Lower lobe of right lung (tissue), 2 donors: ENCODE results near the gene SUCO. TPM values are rescaled to one million over a fixed set of nuclear protein-coding genes. Genes with fewer than 3 reads are reported as not detected.

Source experiments
- ATAC-seq, 2 donors: fragments of 200-7000 bp; cut with Tn5 transposase; one replicate each; pipeline ENCODE4 v1.9.1; 2020 to 2022; ENCODE audit warnings: mild to moderate bottlenecking in 2 of 2, moderate library complexity in 2 of 2
- DNase-seq: peaks from one replicate; pipeline ENCODE4 v3.0.0-alpha.2; 2020
- H3K27ac ChIP-seq: fragments of 200-600 bp; one replicate; pipeline ENCODE4 v1.8.0; 2022
- H3K27me3 ChIP-seq: fragments of 200-600 bp; one replicate; pipeline ENCODE4 v1.8.0; 2022; ENCODE audit warnings: low read depth
- H3K36me3 ChIP-seq: fragments of 200-600 bp; one replicate; pipeline ENCODE4 v1.8.0; 2022; ENCODE audit warnings: mild to moderate bottlenecking
- H3K4me1 ChIP-seq: fragments of 200-600 bp; one replicate; pipeline ENCODE4 v1.8.0; 2022
- H3K4me3 ChIP-seq: fragments of 200-600 bp; one replicate; pipeline ENCODE4 v1.8.0; 2022; ENCODE audit warnings: mild to moderate bottlenecking
- H3K9me3 ChIP-seq: fragments of 200-600 bp; one replicate; pipeline ENCODE4 v1.8.0; 2022
- intact Hi-C: fragments of 100-400 bp; cut with DNase I; formaldehyde crosslinking; loops from one replicate; pipeline ENCODE4 v1.11.0; 2022
- total RNA-seq: library from RNA; stranded (reverse); fragmentation: NEBNext Ultra II Directional; extraction: Animal tissue kit (Norgen Biotek cat#: 25700); gene quantifications from one replicate; pipeline ENCODE4 v1.2.1, GENCODE V29; 2021
- TF ChIP-seq, protein P1 (sequence below): fragments of 200-600 bp; IDR thresholded peaks from one replicate; pipeline ENCODE4 v1.8.0; 2022; ENCODE audit warnings: antibody characterized with exemption, mild to moderate bottlenecking
- donor health status: DM: no; HTN: yes; CAD: no; lungs with severe emphysema.

SUCO gene
- total RNA-seq, 1 donor from 2014 or later: 32.5 TPM

DNA sequence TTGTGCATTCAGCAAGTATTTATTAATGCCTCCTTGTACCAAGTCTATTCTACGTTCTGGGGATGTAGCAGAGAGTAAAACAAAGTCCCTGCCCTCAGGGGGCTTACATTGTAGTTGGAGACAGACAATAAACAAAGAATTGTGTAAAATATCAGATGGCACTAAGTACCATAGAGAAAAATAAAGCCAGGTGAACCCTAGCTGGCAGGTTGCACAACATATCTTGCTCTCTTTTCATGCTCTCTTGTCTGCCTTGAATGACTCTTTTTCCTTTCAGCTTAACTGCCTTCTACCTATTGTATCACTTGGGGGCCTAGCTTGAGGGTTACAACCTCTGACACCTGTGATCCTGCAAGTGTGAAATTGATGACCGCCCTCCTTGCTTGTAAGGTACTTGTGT lies 105.3 kb downstream of the SUCO start:
- no peaks in the 10 kb centered on the region for H3K27me3 ChIP-seq
- no peaks in the 10 kb centered on the region for H3K9me3 ChIP-seq
- ATAC-seq (no peak), DNase-seq (no peak)
- no peak overlapping the region for H3K4me3 ChIP-seq
- H3K36me3 ChIP-seq: no peaks in the 10 kb centered on the region
- intact Hi-C loops: no loop called here
- TF ChIP-seq, protein P1, sequence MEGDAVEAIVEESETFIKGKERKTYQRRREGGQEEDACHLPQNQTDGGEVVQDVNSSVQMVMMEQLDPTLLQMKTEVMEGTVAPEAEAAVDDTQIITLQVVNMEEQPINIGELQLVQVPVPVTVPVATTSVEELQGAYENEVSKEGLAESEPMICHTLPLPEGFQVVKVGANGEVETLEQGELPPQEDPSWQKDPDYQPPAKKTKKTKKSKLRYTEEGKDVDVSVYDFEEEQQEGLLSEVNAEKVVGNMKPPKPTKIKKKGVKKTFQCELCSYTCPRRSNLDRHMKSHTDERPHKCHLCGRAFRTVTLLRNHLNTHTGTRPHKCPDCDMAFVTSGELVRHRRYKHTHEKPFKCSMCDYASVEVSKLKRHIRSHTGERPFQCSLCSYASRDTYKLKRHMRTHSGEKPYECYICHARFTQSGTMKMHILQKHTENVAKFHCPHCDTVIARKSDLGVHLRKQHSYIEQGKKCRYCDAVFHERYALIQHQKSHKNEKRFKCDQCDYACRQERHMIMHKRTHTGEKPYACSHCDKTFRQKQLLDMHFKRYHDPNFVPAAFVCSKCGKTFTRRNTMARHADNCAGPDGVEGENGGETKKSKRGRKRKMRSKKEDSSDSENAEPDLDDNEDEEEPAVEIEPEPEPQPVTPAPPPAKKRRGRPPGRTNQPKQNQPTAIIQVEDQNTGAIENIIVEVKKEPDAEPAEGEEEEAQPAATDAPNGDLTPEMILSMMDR: no peak
- no peak overlapping the region for H3K27ac ChIP-seq
- peaks cover 7% of the 10 kb centered on the region for H3K4me1 ChIP-seq

DNA sequence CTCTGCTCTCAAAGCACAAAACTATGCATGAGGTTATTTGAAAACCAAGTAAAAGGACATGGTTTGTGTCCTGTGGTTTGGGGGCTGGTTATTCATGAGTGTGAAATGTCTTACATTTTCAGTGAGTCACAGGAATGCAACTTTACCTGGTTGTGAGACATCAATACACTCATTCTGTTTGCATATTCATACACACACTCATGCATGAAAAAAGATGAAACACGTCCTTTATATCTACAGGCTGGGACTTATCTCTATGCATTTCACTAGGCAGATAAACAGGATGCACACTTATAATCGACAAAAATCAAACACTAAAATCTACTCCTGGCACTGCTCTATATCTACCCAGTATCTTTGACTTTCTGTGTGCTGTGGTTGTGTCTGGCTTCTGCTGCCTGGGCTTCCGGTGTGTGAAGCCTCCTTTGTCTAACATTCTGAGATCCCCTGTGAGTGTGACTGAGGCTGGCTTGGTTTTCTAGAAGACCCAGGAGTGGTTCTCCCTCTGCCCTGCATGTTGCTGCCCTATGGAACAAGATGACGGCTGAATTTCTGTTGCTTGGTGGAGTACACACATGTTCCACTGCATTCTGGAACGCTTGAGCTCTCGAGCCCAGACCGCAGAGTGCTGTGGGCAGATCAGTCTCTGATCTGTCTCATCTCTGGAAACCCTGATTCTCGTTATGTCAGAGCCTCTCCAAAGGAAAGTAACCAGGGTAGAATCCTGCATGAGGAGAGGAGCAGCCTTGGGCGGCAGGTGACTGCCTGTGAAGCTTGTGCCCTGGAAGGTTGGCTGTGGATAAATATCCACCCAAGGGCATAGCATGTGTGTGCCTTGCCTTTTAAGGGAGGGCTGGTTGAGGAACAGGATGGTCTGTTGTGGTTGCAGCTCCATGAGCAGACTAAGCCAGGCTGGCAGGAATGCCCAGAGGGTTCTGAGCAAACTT lies 106.2 kb downstream of the SUCO start:
- Histone ChIP-seq H3K36me3 (no peaks in the 10 kb centered on the region), H3K4me3 (no peak overlapping the region), H3K27me3 (no peaks in the 10 kb centered on the region), H3K4me1 (peaks cover 9% of the 10 kb centered on the region), H3K27ac (no peak overlapping the region), H3K9me3 (no peaks in the 10 kb centered on the region)
- TF ChIP-seq, protein P1: no peak
- DNase-seq (no peak), ATAC-seq (peak; percentile 46 to 50)
- intact Hi-C loops: no loop called here

DNA sequence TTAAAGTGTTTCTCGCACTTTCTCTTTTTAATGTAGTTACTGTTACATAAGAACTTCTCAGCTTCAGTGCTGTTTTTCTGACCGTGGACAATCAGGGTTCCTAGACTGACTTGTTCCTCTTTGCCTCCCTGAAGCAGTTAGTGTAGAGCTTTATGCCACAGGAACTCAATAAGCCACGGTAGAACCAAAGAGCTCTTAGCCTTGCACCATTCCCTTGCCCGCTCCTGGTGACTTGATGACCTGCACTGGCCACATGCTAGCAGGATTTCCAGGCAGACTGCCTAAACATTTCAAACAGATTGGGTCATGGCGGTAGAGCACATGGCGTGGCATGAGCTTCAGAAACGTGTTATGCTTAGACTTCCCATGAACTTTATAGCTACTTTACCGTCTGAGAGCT lies 107.2 kb downstream of the SUCO start:
- ATAC-seq: no peak
- intact Hi-C loops: no loop called here
- TF ChIP-seq, protein P1: no peak
- Histone ChIP-seq H3K9me3 (no peaks in the 10 kb centered on the region), H3K4me3 (no peak overlapping the region), H3K36me3 (no peaks in the 10 kb centered on the region), H3K27ac (no peak overlapping the region), H3K4me1 (peaks cover 9% of the 10 kb centered on the region), H3K27me3 (no peaks in the 10 kb centered on the region)
- no peak for DNase-seq

DNA sequence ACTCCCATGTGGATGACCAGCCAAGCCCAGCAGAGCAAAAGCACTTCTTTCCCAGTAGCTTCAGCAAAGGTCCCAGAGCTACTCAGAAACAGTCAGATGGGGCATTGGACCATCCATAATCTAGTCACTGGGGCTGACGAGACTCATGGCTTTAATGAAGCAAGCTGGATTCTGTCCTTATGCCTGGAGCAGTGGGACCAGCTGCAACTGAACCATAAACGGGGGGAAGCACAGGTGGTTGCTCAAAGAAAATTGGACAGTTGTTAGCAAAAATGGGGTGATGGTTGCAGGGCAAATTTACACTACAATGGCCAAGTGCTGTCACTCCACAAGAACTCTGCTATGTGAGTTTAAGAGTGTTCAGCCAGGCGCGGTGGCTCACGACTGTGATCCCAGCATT lies 108.5 kb downstream of the SUCO start:
- TF ChIP-seq, protein P1: no peak
- H3K4me3 ChIP-seq: no peak overlapping the region

DNA sequence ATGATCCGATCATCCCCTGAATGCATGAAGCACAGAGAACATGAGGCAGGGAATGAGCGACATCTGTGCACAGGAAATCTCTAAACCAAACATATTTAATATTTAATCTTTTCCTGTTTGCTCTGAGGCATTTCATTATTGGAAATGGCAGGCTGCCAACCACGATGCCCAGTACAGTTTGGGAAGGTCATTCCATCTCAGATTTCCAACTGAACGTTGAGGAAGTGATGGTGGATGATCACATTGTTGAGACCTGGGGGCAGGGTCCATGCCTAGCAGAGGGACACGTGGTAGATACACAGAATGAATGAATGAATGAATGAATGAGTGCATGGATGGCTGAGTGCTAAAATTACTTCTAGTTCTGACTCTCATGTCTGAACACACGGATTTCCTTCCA lies 110.0 kb downstream of the SUCO start:
- H3K4me1 ChIP-seq: peaks cover 9% of the 10 kb centered on the region
- intact Hi-C loops: no loop called here
- DNase-seq (no peak), ATAC-seq (no peak)
- no peaks in the 10 kb centered on the region for H3K27me3 ChIP-seq
- no peak overlapping the region for H3K27ac ChIP-seq
- TF ChIP-seq, protein P1: no peak
- no peak overlapping the region for H3K4me3 ChIP-seq
- no peaks in the 10 kb centered on the region for H3K36me3 ChIP-seq
- H3K9me3 ChIP-seq: no peaks in the 10 kb centered on the region

More for the DNA sequence above, 108.5 kb downstream of the SUCO start:
- ATAC-seq (no peak), DNase-seq (no peak)
- intact Hi-C loops: no loop called here
- Histone ChIP-seq H3K27ac (no peak overlapping the region), H3K4me1 (peaks cover 9% of the 10 kb centered on the region), H3K36me3 (no peaks in the 10 kb centered on the region), H3K27me3 (no peaks in the 10 kb centered on the region), H3K9me3 (no peaks in the 10 kb centered on the region)
